PC-3 (cell line): Measurements from ENCODE around the gene METRN.

Source experiments
- CTCF ChIP-seq: fragments of 300-600 bp; sonication (generic); conservative IDR thresholded peaks from 2 replicates; pipeline ENCODE4 v1.5.1; 2017; ENCODE audit warnings: antibody characterized with exemption, low read depth, mild to moderate bottlenecking, low read length
- EZH2 ChIP-seq: fragments of 300-600 bp; sonication (generic); IDR thresholded peaks from one replicate; pipeline ENCODE4 v1.6.1; 2017; ENCODE audit warnings: antibody characterized with exemption, mild to moderate bottlenecking, low read length; ENCODE audit not compliant: unreplicated experiment
- EZH2phosphoT487 ChIP-seq: fragments of 300-600 bp; sonication (generic); IDR thresholded peaks from 2 replicates; pipeline ENCODE4 v1.6.1; 2018; ENCODE audit warnings: mild to moderate bottlenecking, antibody characterized with exemption, low read length, borderline replicate concordance

GRCh38 chr16:726188-726437, 11.2 kb downstream of the METRN start:
- TF ChIP-seq EZH2phosphoT487: no peak
- no peak for TF ChIP-seq CTCF
- no peak for TF ChIP-seq EZH2
